AG08395 (cell line): Measurements from ENCODE around the gene UBQLN3.
A peak's percentile ranks its signal among the peaks of the same experiment; 100 is the strongest.

ENCODE experiments used
- DNase-seq: peaks from one replicate; pipeline ENCODE4 v3.0.0; 2012; ENCODE audit warnings: mixed read lengths, low spot score

Gene UBQLN3

GRCh38 chr11:5509803-5510202, at the start of gene UBQLN3:
Gene UBQLN3, minus strand, starts transcription at chr11:5509957. Its CDS starts 399 bp downstream, at chr11:5509558.
- no peak for DNase-seq

- no peak for DNase-seq
Measured at GRCh38 chr11:5557751-5558150, 48.0 kb upstream of the UBQLN3 start.

DNA sequence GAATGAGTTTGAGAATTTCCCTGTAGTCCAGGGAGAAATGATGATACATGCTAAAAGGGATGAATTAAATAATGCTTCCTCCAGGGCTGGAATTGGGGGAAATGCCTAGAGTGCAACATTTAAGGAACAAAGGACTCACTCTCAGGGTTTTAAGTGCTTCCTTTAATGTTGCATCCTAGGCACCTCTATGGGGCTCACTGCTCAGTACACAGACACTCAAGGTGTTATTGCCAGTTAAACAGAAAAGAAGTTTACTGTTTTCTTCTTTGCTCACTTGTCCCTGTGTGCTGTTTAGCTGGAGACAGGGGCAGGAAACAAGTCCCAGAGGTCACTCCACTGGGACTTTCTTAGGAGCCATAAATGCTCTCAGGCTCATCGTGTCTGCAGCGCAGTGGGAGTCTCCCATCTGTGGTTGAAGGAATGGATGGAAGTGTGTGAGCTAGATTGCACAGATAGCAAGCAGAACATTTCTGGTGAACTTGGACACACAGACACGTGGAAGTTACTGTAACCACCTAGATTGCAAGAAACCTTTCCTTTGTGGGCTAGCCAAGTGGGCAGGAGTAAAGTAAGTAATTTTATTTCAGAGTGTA, 46.9 kb upstream of the UBQLN3 start:
- DNase-seq = no peak

- DNase-seq = no peak
Measured at GRCh38 chr11:5553343-5553742, 43.6 kb upstream of the UBQLN3 start.

GRCh38 chr11:5550440-5551095, 40.8 kb upstream of the UBQLN3 start:
- DNase-seq = peak; percentile 67

- DNase-seq = no peak
Measured at GRCh38 chr11:5548440-5548839, 38.7 kb upstream of the UBQLN3 start, which contains the start of gene OR52H1. Gene OR52H1, minus strand, starts transcription at chr11:5548540. Its CDS starts 3,035 bp downstream, at chr11:5545505.

DNA sequence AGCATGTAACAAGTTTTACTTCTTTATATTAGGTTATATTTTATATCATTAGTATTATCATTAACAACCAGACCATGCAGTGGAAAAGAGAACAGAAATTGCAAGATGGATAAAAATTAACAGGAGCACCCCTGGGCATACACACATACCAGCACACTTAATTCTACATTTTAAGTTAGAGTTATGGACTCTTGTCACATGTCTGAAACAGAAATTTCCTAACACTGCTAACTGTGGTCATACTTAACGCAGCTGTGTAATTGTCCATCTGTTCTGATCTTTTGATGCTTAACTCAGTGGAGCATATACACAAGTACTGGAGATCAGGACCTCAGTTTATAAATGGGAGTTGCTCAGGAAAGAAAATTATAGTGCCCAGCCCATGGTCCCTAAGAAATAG, 38.2 kb upstream of the UBQLN3 start:
- DNase-seq = no peak

GRCh38 chr11:5546457-5546856, 36.7 kb upstream of the UBQLN3 start:
- DNase-seq = no peak

- no peak for DNase-seq
Measured at GRCh38 chr11:5541427-5541826, 31.7 kb upstream of the UBQLN3 start.

- no peak for DNase-seq
Measured at GRCh38 chr11:5536482-5536881, 26.7 kb upstream of the UBQLN3 start.

GRCh38 chr11:5534046-5534445, 24.3 kb upstream of the UBQLN3 start:
- no peak for DNase-seq

- no peak for DNase-seq
Measured at GRCh38 chr11:5531053-5531831, 21.5 kb upstream of the UBQLN3 start.

DNA sequence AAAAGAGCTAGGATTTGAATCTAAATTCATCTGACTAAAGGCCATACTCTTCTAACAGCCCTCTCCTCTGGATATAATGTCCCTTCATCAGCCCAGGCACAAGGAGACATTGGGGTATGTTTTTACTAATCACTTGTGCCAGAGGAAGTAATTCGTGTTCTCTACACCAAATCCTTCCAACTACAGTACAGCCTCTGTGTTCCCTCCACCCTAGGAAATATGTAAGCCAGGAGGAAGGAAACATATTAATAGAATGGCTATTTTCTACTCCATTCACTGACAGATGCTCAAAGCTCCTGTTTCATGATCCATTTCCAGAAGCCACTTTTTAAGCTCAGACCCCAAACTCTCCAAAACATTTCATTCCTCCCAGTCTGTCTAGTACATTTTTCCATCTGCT, 18.7 kb upstream of the UBQLN3 start:
- no peak for DNase-seq

DNA sequence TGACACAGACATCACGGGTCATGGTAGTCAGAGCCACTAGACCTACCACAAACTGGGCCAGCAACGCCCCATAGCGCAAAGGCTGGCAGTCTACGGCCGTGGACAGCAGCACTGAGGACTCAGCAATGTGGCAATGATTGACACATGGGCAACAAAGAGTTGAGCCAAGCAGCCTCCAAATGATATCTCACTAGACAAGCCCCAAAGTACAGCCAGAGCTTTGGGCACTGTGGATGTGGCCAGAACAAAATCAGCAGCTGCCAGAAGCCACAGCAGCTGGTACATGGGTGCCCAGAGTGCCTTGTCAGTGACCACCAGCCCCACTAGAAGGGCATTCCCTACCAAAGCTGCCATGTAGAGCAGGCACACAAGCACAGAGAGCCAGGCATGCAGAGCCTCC, 18.0 kb upstream of the UBQLN3 start:
- no peak for DNase-seq

DNA sequence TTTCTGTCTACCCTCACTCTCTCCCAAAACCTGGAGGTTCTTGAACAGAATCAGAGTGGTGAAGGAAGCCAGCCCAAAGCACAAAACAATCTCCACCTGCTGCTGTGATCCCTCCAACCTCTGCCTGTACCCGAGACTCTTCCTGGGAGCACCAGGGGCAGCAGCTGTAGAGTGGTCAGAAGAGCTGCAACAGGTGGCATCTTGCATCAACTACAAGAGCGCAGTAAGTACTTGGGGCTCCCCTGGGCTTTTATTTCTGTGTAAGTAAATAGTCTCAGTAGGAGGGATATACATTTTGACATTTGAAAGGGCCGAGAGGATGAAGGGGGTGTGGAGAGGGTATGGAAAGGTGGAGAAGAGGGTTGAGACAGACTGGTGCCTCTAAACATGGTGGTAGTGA, 15.0 kb upstream of the UBQLN3 start:
- no peak for DNase-seq

- DNase-seq = no peak
Measured at GRCh38 chr11:5522308-5522707, 12.6 kb upstream of the UBQLN3 start.

- no peak for DNase-seq
Measured at GRCh38 chr11:5521540-5521939, 11.8 kb upstream of the UBQLN3 start.

DNA sequence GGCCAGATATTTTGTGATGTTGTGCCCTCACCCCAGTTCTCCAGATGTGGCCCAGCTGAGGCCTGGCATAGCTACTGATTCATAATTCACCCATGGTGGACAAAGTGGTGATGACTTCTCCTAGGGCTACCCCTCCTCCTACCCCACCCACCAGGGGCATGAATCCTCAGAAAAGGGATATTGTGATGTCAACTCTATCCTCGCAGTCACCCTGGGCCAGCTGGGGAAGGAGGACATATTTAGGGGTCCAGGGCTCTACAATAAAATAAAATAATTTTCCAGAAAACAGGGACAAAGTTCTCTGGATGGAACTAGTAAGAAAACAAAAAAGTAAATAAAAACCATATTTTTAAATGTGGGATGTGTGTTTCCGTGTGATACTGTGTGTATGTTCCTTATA, 6.8 kb upstream of the UBQLN3 start, which contains the start of gene UBQLNL:
Gene UBQLNL, minus strand, starts transcription at position 101 of the 400 bp plus-strand sequence. CDS start 258 bp downstream, outside the sequence.
- no peak for DNase-seq

GRCh38 chr11:5514841-5515240, 5.1 kb upstream of the UBQLN3 start:
- DNase-seq = no peak

DNA sequence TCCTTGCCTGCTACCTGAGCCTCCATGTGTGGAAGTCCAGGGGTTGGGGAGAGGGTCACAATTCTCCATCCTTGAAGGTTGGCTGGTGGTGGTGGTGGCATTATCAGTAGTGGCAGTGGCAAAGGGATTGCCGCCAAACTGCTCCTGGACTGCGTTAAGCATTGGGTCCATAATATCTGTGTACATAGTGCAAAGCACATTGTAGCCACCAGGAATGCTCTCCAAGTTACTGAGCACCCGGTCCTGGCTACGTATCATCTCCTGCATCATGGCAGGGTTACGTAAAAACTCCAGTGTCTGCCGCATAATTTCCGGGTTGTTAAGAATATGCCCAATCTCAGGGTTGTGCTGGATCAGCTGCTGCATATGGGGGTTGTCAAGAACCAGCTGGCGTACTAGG, 1.2 kb downstream of the UBQLN3 start:
- DNase-seq = no peak

GRCh38 chr11:5507933-5508305, 1.8 kb downstream of the UBQLN3 start:
- no peak for DNase-seq

DNA sequence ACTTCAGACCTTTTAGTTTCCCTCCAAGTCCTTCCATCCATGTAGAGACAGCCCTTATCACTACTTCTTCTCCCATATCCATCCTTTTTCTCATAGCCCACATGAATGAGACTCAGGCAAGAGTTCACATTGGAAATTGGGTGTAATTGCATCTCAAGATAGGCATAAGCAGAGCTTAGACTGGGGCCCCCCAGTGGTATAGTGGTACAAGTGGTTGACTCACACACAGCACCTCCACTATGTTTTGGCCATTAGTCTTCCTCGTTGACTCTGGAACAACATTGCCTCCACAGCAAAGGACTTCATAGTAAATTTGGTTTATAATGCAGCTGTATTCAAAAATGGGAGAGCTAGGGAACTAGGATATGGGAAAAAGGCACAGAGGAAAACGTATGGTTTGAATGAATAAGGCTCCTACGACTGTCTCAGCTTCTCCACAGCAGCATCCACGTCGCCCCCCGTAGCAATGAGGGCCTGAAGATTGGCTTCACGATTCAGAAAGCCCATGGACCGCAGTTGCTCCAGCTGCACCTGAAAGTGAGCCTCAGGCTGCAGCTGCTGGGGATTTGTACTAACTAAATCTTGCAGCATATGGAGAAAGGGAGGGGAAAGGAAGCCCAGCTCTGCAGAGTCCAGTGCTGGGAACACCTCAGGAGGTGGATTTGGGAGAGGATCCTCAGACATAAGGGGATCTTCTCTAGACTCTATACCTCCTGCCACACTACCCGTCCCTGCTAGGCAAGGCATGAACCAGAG, 2.4 kb downstream of the UBQLN3 start:
- DNase-seq = no peak
